ENCODE measurements around the gene PUS7. TPM values are rescaled to one million over a fixed set of nuclear protein-coding genes. Genes with fewer than 3 reads are reported as not detected.

Gene PUS7
- total and polyA plus RNA-seq, 2 of the 8 experiments (the other 6 are each of a cell fraction or from before 2014, with no cell fraction given) = 18.9 to 65.2 TPM

- TF ChIP-seq SIX5 (IDR thresholded peaks at IDR 0.05; ENCODE audit: low read depth, low read length) (no peak), CHD1 (IDR thresholded peaks at IDR 0.05; ENCODE audit: low read depth, low read length) (no peak), RFX5 (IDR thresholded peaks at IDR 0.05; ENCODE audit: borderline replicate concordance, low read depth, low read length) (no peak), GABPA (IDR thresholded peaks at IDR 0.05; ENCODE audit: borderline replicate concordance, insufficient read depth, low read length) (no peak), HDAC2 (IDR thresholded peaks at IDR 0.05; ENCODE audit: borderline replicate concordance in 1 of 2, low read depth in 2 of 2, low read length in 2 of 2) (no peak)
These were observed 83.3 kb downstream of the PUS7 start (continued) for GRCh38 chr7:105438847-105439173.
